HepG2 (cell line): ENCODE data around the gene UACA. TPM values are rescaled to one million over a fixed set of nuclear protein-coding genes. Genes with fewer than 3 reads are reported as not detected.

Experiments used
- ATAC-seq: fragments of 200-7000 bp; cut with Tn5 transposase; 3 replicates; pipeline ENCODE4 v1.9.1; 2020; ENCODE audit warnings: mild to moderate bottlenecking, moderate library complexity
- BruUV-seq: library from RNA; stranded (reverse); fragments of 400-500 nt; replicated peaks from 2 replicates; lab custom pipeline; 2021; lab: Mats Ljungman, UMichigan
- CTCF ChIA-PET: fragments of 300-600 bp; formaldehyde crosslinking; extraction: SDS; loops from one replicate; lab custom pipeline; 2021; ENCODE audit warnings: low total read pairs, inconsistent platforms, low intra/inter-chr PET ratio; lab: Yijun Ruan, JAX
- POLR2A ChIA-PET: fragments of 350-600 bp; sonication (Branson Sonifier 250); formaldehyde crosslinking; loops from one replicate; lab custom pipeline; 2020; ENCODE audit warnings: antibody characterized with exemption, inconsistent platforms; lab: Yijun Ruan, JAX
- DNase-seq: peaks from one replicate; pipeline ENCODE4 v3.0.0-alpha.2; 2015; ENCODE audit warnings: low spot score
- FAIRE-seq: peaks from 3 replicates; lab custom pipeline; 2011; peaks lifted over from hg19 to GRCh38; lab: Jason Lieb, UNC
- H2AFZ ChIP-seq: one replicate; pipeline ENCODE4 v1.6.1; 2011; ENCODE audit warnings: low read length, inconsistent platforms
- H3K27ac ChIP-seq: fragments of 300-600 bp; 3 replicates; pipeline ENCODE4 v1.8.0; 2011; ENCODE audit warnings: mixed run types, mild to moderate bottlenecking, mixed read lengths, low read length, inconsistent platforms; ENCODE audit not compliant: insufficient read depth; ENCODE audit errors: extremely low read length
- H3K27me3 ChIP-seq, 2 experiments: fragments of 200-600 bp in 1 of 2; 2 replicates in 1 of 2; 3 replicates in 1 of 2; pipeline versions ENCODE4 v1.6.0 to v1.8.0; 2011; ENCODE audit warnings: low read length in 2 of 2, mild to moderate bottlenecking in 2 of 2, moderate library complexity in 2 of 2, inconsistent platforms in 1 of 2; ENCODE audit not compliant: insufficient read depth in 2 of 2, control insufficient read depth in 1 of 2
- H3K36me3 ChIP-seq, 2 experiments: fragments of 200-600 bp in 1 of 2; replicated peaks in 1 of 2; 2 replicates in 1 of 2; 3 replicates in 1 of 2; pipeline versions ENCODE4 v1.5.1 to v1.8.0; 2011; ENCODE audit warnings: low read length in 2 of 2, inconsistent platforms in 1 of 2; ENCODE audit not compliant: insufficient read depth in 2 of 2, control insufficient read depth in 1 of 2
- H3K4me1 ChIP-seq: 2 replicates; pipeline ENCODE4 v1.5.1; 2012; ENCODE audit warnings: low read length, inconsistent platforms; ENCODE audit not compliant: insufficient read depth
- H3K4me2 ChIP-seq: 2 replicates; pipeline ENCODE4 v1.6.0; 2011; ENCODE audit warnings: low read depth, low read length, inconsistent platforms
- H3K4me3 ChIP-seq, 3 experiments: fragments of 200-600 bp in 1 of 3; sonication (generic), shearing (Covaris generic) in 1 of 3; replicated peaks in 1 of 3; 2 replicates each; pipeline ENCODE4 v1.5.1; 2011 to 2016; ENCODE audit warnings: low read length in 3 of 3, inconsistent platforms in 2 of 3, low read depth in 2 of 3, mild to moderate bottlenecking in 2 of 3, control low read depth in 1 of 3, mixed read lengths in 1 of 3; ENCODE audit not compliant: insufficient read depth in 1 of 3
- H3K79me2 ChIP-seq: one replicate; pipeline ENCODE4 v1.6.1; 2011; ENCODE audit warnings: low read length, inconsistent platforms; ENCODE audit not compliant: insufficient read depth
- H3K9ac ChIP-seq: 2 replicates; pipeline ENCODE4 v1.6.0; 2011; ENCODE audit warnings: mild to moderate bottlenecking, low read depth, low read length, inconsistent platforms; ENCODE audit not compliant: insufficient read depth
- H3K9me3 ChIP-seq: 2 replicates; pipeline ENCODE4 v1.5.1; 2012; ENCODE audit warnings: mild to moderate bottlenecking, low read length
- H4K20me1 ChIP-seq: 2 replicates; pipeline ENCODE4 v1.6.0; 2011; ENCODE audit warnings: inconsistent platforms, mild to moderate bottlenecking, low read length, moderate library complexity; ENCODE audit not compliant: insufficient read depth
- FOXJ3 ChIP-seq: sonication (generic); formaldehyde crosslinking; IDR thresholded peaks from 2 replicates; pipeline ENCODE4 v1.4.0; 2020; ENCODE audit warnings: missing genetic modification reagents, mild to moderate bottlenecking, borderline replicate concordance
- KAT2B ChIP-seq: fragments of 150-350 bp; IDR thresholded peaks from 2 replicates; pipeline ENCODE4 v1.6.1; 2014; ENCODE audit warnings: low read depth, low read length, borderline replicate concordance
- MEF2D ChIP-seq: sonication (generic); formaldehyde crosslinking; IDR thresholded peaks from 2 replicates; pipeline ENCODE4 v1.5.1; 2020; ENCODE audit warnings: mild to moderate bottlenecking, missing genetic modification reagents
- NR1H2 ChIP-seq: sonication (generic); formaldehyde crosslinking; IDR thresholded peaks from 2 replicates; pipeline ENCODE4 v1.8.1; 2022; ENCODE audit warnings: low read depth, missing genetic modification reagents, borderline replicate concordance
- SYNCRIP ChIP-seq: fragments of 200-400 bp; formaldehyde crosslinking; IDR thresholded peaks from 2 replicates; pipeline ENCODE4 v1.6.1; 2018; ENCODE audit warnings: mild to moderate bottlenecking, low read depth, low read length; ENCODE audit not compliant: insufficient read depth
- ZNF296 ChIP-seq: sonication (generic); formaldehyde crosslinking; conservative IDR thresholded peaks from 2 replicates; pipeline ENCODE4 v1.5.0; 2020; ENCODE audit warnings: mild to moderate bottlenecking, missing genetic modification reagents
- ZNF331 ChIP-seq: sonication (generic); formaldehyde crosslinking; IDR thresholded peaks from 2 replicates; pipeline ENCODE4 v1.4.0; 2020; ENCODE audit warnings: missing genetic modification reagents
- ZNF333 ChIP-seq: sonication (generic); formaldehyde crosslinking; IDR thresholded peaks from 2 replicates; pipeline ENCODE4 v1.4.0; 2020; ENCODE audit warnings: mild to moderate bottlenecking, missing genetic modification reagents, borderline replicate concordance
- WGBS: methylation state at CpG from one replicate; pipeline ENCODE4 v1.1.6; 2017; ENCODE audit warnings: low lambda C conversion rate; 5-methylcytosine and 5-hydroxymethylcytosine counted together
- in situ Hi-C: cut with HindIII; loops from 2 replicates; pipeline ENCODE4 v1.10.0; 2017; ENCODE audit warnings: low pct_unique_long_range_greater_than_20kb; ENCODE audit not compliant: extremely low pct_ligation_motif_present
- intact Hi-C: fragments of 100-400 bp; cut with micrococcal nuclease; formaldehyde crosslinking; loops from one replicate; pipeline ENCODE4 v1.10.0; 2022; ENCODE audit not compliant: unreplicated experiment
- polyA plus RNA-seq, 8 experiments: library from polyadenylated mRNA; depleted of rRNA in 3 of 8; stranded (reverse) in 7 of 8; unstranded in 1 of 8; fragments of >200 nt; fragmentation: Illumina TruSeq in 4 of 8; extraction: Trizol in 4 of 8; gene quantifications; 2 replicates each; pipeline versions ENCODE4 v1.2.1 to v1.2.3, GENCODE V29; 2011 to 2016; ENCODE audit warnings: low read depth in 4 of 8, missing spikeins in 1 of 8, mixed read lengths in 1 of 8; ENCODE audit not compliant: insufficient read depth in 1 of 8
- total RNA-seq, 5 experiments: library from RNA; depleted of rRNA; stranded (reverse); fragments of >200 nt; fragmentation: Illumina TruSeq; extraction: Trizol; gene quantifications; 2 replicates each; pipeline ENCODE4 v1.2.3, GENCODE V29; 2016; ENCODE audit warnings: low read depth in 1 of 5
- TF ChIP-seq, protein P1 (sequence below): sonication (generic); formaldehyde crosslinking; IDR thresholded peaks from 2 replicates; pipeline ENCODE4 v1.8.1; 2023; ENCODE audit warnings: missing genetic modification reagents, mild to moderate bottlenecking, borderline replicate concordance
- TF ChIP-seq, protein P2 (sequence below): sonication (generic); formaldehyde crosslinking; IDR thresholded peaks from 2 replicates; pipeline ENCODE4 v1.4.0; 2020; ENCODE audit warnings: mild to moderate bottlenecking, missing genetic modification reagents

UACA gene
- total and polyA plus RNA-seq, 2 of the 13 experiments (the other 11 are each of a cell fraction or from before 2014, with no cell fraction given) = 17.8 to 39.2 TPM

DNA sequence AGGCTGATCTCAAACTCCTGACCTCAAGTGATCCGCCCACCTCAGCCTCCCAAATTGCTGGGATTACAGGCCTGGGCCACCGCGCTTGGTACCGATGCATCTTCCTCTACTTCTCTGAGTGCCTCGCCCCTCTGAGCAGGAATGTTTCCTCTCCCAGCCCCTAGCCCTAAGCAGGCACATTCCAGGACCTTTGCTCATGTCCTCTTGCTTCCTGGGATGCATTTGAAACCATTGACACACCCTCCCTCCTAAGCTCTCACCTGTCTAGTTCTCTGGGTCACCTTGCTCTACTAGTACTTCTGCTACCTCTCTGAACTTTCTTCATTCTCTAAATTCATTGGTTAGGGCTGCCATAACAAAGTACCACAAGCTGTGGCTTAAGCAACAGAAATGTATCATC is 17.9 kb upstream of the UACA start:
- Histone ChIP-seq H4K20me1 (no peaks in the 10 kb centered on the region), H3K9ac (no peak overlapping the region), H3K4me3 (no peak overlapping the region), H3K4me2 (no peak overlapping the region), H3K79me2 (no peaks in the 10 kb centered on the region), H3K9me3 (no peaks in the 10 kb centered on the region), H3K36me3 (no peaks in the 10 kb centered on the region), H3K27ac (no peak overlapping the region), H3K4me1 (peaks cover 18% of the 10 kb centered on the region), H2AFZ (no peak overlapping the region), H3K27me3 (no peaks in the 10 kb centered on the region)
- in situ Hi-C loops = no loop called here
- POLR2A ChIA-PET = no interaction called here
- no peak for FAIRE-seq
- intact Hi-C loops = no loop called here
- WGBS = 76% methylated on average over 5 of the region's 5 CpGs
- TF ChIP-seq NR1H2 (no peak), SYNCRIP (no peak), ZNF331 (no peak), ZNF333 (no peak), KAT2B (no peak), ZNF296 (CRISPR knock-in tag) (no peak), MEF2D (no peak), FOXJ3 (CRISPR knock-in tag) (no peak)
- TF ChIP-seq, protein P1, sequence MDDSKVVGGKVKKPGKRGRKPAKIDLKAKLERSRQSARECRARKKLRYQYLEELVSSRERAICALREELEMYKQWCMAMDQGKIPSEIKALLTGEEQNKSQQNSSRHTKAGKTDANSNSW = no peak
- TF ChIP-seq, protein P2, sequence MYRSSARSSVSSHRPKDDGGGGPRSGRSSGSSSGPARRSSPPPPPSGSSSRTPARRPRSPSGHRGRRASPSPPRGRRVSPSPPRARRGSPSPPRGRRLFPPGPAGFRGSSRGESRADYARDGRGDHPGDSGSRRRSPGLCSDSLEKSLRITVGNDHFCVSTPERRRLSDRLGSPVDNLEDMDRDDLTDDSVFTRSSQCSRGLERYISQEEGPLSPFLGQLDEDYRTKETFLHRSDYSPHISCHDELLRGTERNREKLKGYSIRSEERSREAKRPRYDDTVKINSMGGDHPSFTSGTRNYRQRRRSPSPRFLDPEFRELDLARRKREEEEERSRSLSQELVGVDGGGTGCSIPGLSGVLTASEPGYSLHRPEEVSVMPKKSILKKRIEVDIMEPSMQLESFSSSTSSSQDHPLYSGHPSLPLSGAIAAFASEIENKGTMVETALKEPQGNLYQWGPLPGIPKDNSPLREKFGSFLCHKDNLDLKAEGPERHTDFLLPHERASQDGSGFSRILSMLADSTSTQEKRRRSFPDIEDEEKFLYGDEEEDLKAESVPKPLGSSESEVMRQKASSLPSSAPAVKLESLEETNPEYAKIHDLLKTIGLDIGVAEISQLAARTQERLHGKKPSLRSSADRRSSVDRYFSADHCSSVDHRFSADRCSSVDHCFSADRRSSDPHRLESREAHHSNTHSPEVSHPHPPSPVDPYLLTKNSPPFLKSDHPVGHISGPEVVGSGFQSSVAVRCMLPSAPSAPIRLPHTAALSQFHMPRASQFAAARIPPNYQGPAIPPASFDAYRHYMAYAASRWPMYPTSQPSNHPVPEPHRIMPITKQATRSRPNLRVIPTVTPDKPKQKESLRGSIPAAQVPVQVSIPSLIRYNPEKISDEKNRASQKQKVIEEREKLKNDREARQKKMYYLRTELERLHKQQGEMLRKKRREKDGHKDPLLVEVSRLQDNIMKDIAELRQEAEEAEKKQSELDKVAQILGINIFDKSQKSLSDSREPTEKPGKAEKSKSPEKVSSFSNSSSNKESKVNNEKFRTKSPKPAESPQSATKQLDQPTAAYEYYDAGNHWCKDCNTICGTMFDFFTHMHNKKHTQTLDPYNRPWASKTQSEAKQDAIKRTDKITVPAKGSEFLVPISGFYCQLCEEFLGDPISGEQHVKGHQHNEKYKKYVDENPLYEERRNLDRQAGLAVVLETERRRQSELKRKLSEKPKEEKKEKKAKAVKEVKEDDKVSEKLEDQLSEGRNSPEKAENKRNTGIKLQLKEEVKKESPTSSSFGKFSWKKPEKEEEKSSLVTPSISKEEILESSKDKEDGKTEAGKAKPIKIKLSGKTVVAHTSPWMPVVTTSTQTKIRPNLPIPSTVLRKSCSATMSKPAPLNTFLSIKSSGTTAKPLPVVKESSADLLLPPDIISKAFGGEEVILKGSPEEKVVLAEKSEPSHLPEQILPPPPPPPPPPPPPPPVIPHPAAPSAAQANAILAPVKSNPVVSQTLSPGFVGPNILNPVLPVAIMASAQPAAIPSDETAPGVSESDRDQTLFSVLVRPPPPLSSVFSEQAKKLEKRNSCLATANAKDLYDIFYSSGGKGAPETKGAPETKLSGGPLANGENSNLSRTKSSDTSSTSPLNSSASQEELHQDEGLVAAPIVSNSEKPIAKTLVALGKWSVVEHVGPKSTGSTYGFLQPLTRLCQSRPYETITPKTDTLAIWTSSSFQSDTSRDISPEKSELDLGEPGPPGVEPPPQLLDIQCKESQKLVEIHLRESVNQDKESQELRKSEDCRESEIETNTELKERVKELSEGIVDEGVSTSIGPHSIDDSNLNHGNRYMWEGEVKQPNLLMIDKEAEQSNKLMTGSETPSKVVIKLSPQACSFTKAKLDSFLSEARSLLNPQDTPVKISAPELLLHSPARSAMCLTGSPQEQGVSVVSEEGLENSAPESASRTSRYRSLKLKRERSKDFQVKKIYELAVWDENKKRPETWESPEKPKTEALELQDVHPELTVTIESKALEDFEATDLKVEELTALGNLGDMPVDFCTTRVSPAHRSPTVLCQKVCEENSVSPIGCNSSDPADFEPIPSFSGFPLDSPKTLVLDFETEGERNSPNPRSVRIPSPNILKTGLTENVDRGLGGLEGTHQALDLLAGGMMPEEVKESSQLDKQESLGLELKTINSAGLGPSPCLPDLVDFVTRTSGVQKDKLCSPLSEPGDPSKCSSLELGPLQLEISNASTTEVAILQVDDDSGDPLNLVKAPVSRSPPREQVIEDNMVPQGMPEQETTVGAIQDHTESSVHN (CRISPR knock-in tag) = no peak
- ATAC-seq = no peak
- CTCF ChIA-PET = no interaction called here
- no TSS peak for BruUV-seq
- no peak for DNase-seq
